SK-N-SH treated with all-trans-retinoic acid at 6 μM for 48 hours (cell line): ENCODE data around the gene PWWP2B.
A peak's percentile ranks its signal among the peaks of the same experiment; 100 is the strongest.

ENCODE experiments used
- ATAC-seq: fragments of 200-7000 bp; cut with Tn5 transposase; 3 replicates; pipeline ENCODE4 v1.9.1; 2020; ENCODE audit warnings: mild to moderate bottlenecking, moderate library complexity
- BACH2 ChIP-seq: fragments of 250-450 bp; sonication (Bioruptor Pico); IDR thresholded peaks from 2 replicates; pipeline ENCODE4 v1.9.0; 2021; ENCODE audit warnings: mild to moderate bottlenecking, borderline replicate concordance
- CSDC2 ChIP-seq: fragments of 250-450 bp; sonication (Bioruptor Pico); IDR thresholded peaks from 2 replicates; pipeline ENCODE4 v1.5.0; 2020; ENCODE audit warnings: mild to moderate bottlenecking, moderate library complexity
- CSRNP3 ChIP-seq: fragments of 250-450 bp; sonication (Bioruptor Pico); IDR thresholded peaks from 2 replicates; pipeline ENCODE4 v1.5.1; 2021; ENCODE audit warnings: mild to moderate bottlenecking, moderate library complexity
- ESRRG ChIP-seq: fragments of 250-450 bp; sonication (Bioruptor Pico); IDR thresholded peaks from 2 replicates; pipeline ENCODE4 v1.6.1; 2021; ENCODE audit warnings: mild to moderate bottlenecking
- GLIS3 ChIP-seq: fragments of 250-450 bp; sonication (Bioruptor Pico); IDR thresholded peaks from 2 replicates; pipeline ENCODE4 v1.5.0; 2020; ENCODE audit warnings: mild to moderate bottlenecking, moderate library complexity
- ISL1 ChIP-seq: fragments of 250-450 bp; sonication (Bioruptor Pico); IDR thresholded peaks from 2 replicates; pipeline ENCODE4 v2.1.2; 2022; ENCODE audit warnings: mild to moderate bottlenecking, moderate library complexity
- OSR1 ChIP-seq: fragments of 250-450 bp; sonication (Bioruptor Pico); IDR thresholded peaks from 2 replicates; pipeline ENCODE4 v1.8.0; 2022; ENCODE audit warnings: moderate library complexity, mild to moderate bottlenecking, inconsistent platforms
- PATZ1 ChIP-seq: fragments of 250-450 bp; sonication (Bioruptor Pico); IDR thresholded peaks from 2 replicates; pipeline ENCODE4 v1.8.0; 2020; ENCODE audit warnings: mild to moderate bottlenecking, moderate library complexity, borderline replicate concordance
- POU6F1 ChIP-seq: fragments of 250-450 bp; sonication (Bioruptor Pico); IDR thresholded peaks from 2 replicates; pipeline ENCODE4 v1.8.0; 2021; ENCODE audit warnings: low read depth, mild to moderate bottlenecking, moderate library complexity, borderline replicate concordance
- PPARA ChIP-seq: fragments of 250-450 bp; sonication (Bioruptor Pico); IDR thresholded peaks from 2 replicates; pipeline ENCODE4 v1.5.0; 2020; ENCODE audit warnings: mild to moderate bottlenecking, borderline replicate concordance
- SNAI2 ChIP-seq: fragments of 250-450 bp; sonication (Bioruptor Pico); IDR thresholded peaks from 2 replicates; pipeline ENCODE4 v1.5.0; 2020; ENCODE audit warnings: mild to moderate bottlenecking, moderate library complexity
- TCF4 ChIP-seq: fragments of 250-450 bp; sonication (Bioruptor Pico); IDR thresholded peaks from 2 replicates; pipeline ENCODE4 v1.8.0; 2021; ENCODE audit warnings: mild to moderate bottlenecking, moderate library complexity, borderline replicate concordance
- TOX ChIP-seq: fragments of 250-450 bp; sonication (Bioruptor Pico); IDR thresholded peaks from 2 replicates; pipeline ENCODE4 v1.8.0; 2021; ENCODE audit warnings: mild to moderate bottlenecking, moderate library complexity, borderline replicate concordance
- TSHZ2 ChIP-seq: fragments of 250-450 bp; sonication (Bioruptor Pico); IDR thresholded peaks from 2 replicates; pipeline ENCODE4 v1.5.0; 2020; ENCODE audit warnings: mild to moderate bottlenecking, moderate library complexity
- ZC3H10 ChIP-seq: fragments of 250-450 bp; sonication (Bioruptor Pico); IDR thresholded peaks from 2 replicates; pipeline ENCODE4 v1.5.1; 2021; ENCODE audit warnings: mild to moderate bottlenecking, moderate library complexity
- ZFP30 ChIP-seq: fragments of 450-650 bp; formaldehyde crosslinking; IDR thresholded peaks from 2 replicates; pipeline ENCODE4 v1.5.0; 2022; ENCODE audit warnings: mild to moderate bottlenecking, moderate library complexity
- ZNF565 ChIP-seq: fragments of 450-650 bp; formaldehyde crosslinking; conservative IDR thresholded peaks from 2 replicates; pipeline ENCODE4 v1.5.0; 2020; ENCODE audit warnings: low read depth, mild to moderate bottlenecking, moderate library complexity
- ZNF70 ChIP-seq: fragments of 450-650 bp; formaldehyde crosslinking; IDR thresholded peaks from 2 replicates; pipeline ENCODE4 v1.5.0; 2020; ENCODE audit warnings: mild to moderate bottlenecking, moderate library complexity
- ZNF8 ChIP-seq: fragments of 450-650 bp; formaldehyde crosslinking; IDR thresholded peaks from 2 replicates; pipeline ENCODE4 v1.5.0; 2020; ENCODE audit warnings: mild to moderate bottlenecking, moderate library complexity

Gene PWWP2B

GRCh38 chr10:132387764-132388210 lies 9.2 kb upstream of the PWWP2B start:
- peak; percentile 70 for ATAC-seq
- no peak for TF ChIP-seq BACH2 (CRISPR knock-in tag)
- TF ChIP-seq ZFP30 (CRISPR knock-in tag) = no peak

- ATAC-seq = peak; percentile 32
- TF ChIP-seq ZC3H10 (no peak), ISL1 (no peak), ZNF8 (no peak), PATZ1 (CRISPR knock-in tag) (no peak), CSRNP3 (CRISPR knock-in tag) (no peak), POU6F1 (CRISPR knock-in tag) (no peak)
These were observed 8.0 kb upstream of the PWWP2B start for GRCh38 chr10:132388891-132389432.

- TF ChIP-seq GLIS3 (CRISPR knock-in tag) (no peak), ZNF8 (no peak), TSHZ2 (no peak), SNAI2 (no peak), ZNF70 (no peak), ISL1 (no peak), POU6F1 (CRISPR knock-in tag) (no peak)
- peak; percentile 12; the same call in 2 of the 3 replicates for ATAC-seq
These were observed 7.4 kb upstream of the PWWP2B start for GRCh38 chr10:132389433-132390169.

GRCh38 chr10:132390170-132390920 lies 6.7 kb upstream of the PWWP2B start:
- ATAC-seq = no peak
- TF ChIP-seq ZFP30 (CRISPR knock-in tag) = no peak
- no peak for TF ChIP-seq SNAI2
- no peak for TF ChIP-seq PATZ1 (CRISPR knock-in tag)
- TF ChIP-seq POU6F1 (CRISPR knock-in tag) = no peak
- no peak for TF ChIP-seq TOX (CRISPR knock-in tag)
- no peak for TF ChIP-seq ISL1
- no peak for TF ChIP-seq ESRRG (CRISPR knock-in tag)
- TF ChIP-seq BACH2 (CRISPR knock-in tag) = no peak
- no peak for TF ChIP-seq ZNF565 (CRISPR knock-in tag)
- TF ChIP-seq TCF4 (CRISPR knock-in tag) = no peak
- TF ChIP-seq PPARA = no peak
- TF ChIP-seq CSDC2 (CRISPR knock-in tag) = no peak
- TF ChIP-seq OSR1 (CRISPR knock-in tag) = no peak
